SIG-M5 (cell line): ENCODE results near the gene SHC2.

Experiments used
- DNase-seq: peaks from one replicate; lab custom pipeline; 2025; lab: John Stamatoyannopoulos, UW

Gene SHC2

DNA sequence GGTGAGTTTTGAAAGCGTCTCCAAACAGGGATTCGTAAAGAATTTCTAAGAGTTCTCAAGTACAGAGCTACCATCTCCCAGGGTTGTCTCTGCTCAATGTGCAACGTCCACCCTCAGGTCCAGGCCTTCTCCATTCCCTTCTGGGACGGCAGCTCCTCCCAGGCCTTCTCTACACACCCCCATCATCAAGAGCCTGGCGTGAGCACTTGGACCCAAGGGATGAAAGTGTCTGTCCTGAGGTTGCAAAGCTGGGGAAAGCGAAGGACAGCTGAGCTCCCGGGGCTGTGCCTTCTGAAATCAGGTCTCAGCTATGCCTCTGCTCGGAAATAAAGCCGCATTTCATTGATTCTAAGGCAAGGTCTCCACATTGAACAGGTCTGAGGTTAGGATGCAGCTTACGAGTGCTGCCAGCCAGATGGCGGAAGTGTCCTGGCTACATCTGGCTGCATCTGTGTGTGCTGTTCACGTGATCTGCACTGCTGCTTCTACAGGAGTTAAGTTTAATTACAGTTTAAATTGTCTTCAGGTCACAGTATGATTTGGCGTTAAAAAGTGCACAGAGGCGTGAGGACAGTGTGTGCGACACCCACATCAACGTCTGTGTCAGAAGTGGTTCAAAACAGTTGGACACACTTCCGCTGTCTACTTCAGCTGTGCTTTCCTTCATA is 89.2 kb downstream of the SHC2 start:
- DNase-seq = no peak

DNA sequence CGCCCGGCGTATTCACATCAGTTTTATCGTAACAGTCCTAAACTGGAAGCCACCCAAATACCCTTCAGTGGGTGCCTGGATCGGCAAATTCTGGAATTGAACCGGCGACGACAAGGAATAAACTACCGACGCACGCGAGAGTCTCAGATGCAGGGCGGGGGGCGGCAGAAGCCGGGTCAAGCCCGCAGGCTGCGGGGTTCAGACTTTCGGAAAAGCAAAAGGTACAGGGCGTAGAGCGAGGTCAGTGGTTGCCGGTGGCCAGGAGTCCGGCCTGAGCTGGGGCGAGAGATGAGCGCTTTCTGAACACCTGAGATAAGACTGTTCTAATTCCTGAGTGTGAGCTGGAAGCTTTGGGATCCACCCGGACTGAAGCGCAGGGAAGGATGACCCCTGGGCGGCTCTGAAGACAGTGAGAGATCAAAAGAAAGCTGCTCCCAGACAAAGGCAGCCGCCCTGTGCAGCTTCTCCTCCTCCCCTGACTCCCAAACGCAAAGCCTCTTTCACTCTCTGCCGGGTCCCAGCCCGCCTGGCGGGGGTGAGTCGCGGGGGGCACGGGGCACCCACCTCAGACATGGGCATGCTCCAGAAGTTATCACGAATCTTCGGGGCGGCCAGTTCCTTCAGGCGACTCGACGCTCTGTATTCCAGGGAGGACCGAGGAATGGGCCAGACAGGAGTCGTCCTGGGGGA is 90.0 kb downstream of the SHC2 start:
- no peak for DNase-seq

DNA sequence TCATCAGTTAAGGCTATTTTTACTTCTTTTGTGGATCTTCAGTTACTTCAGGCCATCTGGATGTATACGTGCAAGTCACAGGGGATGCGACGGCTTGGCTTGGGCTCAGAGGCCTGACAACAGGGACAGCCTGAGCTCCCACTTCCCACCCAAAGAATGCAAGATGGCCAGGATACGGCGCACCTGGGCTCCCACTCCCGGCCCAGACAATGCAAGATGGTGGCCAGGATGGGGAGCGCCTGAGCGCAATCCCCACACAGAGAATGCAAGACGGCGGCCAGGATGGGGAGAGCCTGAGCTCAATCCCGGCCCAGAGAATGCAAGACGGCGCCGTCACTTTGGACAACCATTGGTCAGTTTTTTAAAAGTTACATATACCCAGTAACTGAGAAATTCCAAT is 91.0 kb downstream of the SHC2 start:
- DNase-seq = no peak

DNA sequence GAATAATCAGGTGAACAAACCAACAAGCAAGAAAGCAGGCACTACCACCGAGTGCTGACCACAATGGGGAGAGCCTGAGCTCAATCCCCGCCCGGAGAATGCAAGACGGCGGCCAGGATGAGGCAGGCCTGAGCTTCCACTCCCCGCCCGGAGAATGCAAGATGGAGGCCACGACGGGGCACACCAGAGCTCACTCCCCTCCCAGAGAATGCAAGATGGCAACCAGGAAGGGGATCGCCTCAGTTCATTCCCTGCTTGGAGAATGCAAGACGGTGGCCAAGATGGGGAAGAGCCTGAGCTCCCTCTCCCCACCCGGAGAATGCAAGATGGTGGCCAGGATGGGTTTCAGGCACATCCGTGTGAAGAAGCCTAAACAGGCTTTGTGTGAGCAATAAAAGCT is 91.6 kb downstream of the SHC2 start:
- no peak for DNase-seq

DNA sequence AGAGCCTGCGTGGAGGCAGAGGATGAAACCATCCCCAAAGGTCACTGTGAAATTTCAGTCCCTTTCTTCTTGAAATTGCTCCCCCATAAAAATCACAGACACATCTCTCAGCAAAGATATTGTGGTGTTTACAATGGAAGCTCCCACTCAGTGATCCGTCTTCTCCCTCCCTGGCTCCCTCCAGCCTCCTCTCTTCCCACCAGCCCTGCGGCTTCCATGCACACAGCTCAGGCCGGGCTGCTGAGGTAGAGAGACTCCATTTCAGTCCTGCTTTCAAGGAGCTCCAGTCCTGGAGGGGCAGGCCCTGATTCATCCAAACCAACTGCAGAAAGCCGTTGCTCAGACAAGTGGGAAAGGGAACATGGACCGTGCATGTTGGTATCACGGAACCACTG is 92.2 kb downstream of the SHC2 start:
- DNase-seq = no peak

DNA sequence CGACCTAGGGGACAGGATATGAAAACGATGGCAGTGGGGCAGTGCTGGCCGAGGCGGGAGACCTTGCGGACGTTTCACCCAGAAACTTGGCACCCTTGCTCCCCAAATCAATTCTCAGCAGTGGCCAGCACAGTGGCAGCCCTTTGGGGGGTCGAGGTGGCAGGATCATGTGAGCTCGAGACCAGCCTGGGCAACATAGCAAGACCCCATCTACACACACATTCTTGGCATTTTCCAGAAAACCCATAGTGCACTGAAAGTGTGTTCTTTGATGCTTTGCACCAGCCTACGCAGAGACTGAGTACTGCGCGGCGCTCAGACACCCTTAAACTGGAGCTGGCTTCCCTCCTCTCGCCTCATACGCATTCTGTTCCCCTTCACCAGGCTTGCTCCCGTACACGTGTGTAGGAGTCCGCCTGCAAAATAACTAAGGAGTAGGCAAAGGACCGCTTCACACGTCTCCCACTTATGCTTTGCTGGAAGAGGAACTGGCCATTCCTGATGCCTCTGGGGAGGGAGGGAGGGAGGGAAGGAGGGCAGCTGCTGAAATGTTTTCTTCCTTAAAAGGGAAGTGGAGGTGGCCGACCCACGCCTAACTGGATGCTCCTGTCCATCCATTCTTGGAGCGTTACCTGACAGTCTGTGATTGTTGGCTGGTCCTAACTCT is 92.7 kb downstream of the SHC2 start:
- DNase-seq = no peak

DNA sequence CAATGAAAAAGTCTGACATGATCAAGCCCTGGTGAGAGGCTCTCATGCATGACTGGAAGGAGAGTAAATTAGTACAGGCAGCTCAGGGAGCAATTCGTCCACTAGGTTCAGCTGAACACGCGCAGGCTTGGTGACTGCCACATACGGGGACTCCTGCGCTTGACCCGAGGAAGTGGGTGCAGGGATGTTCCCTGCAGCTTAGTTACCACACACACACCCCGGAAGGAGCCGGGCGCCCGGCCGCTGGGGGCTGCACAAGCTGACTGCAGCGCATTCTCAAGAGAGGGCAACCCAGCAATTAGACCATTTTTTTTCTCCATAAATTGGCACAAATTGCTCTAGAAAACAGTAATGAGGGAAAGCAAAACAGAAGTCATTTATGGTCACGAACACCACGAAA is 93.3 kb downstream of the SHC2 start:
- DNase-seq = no peak

DNA sequence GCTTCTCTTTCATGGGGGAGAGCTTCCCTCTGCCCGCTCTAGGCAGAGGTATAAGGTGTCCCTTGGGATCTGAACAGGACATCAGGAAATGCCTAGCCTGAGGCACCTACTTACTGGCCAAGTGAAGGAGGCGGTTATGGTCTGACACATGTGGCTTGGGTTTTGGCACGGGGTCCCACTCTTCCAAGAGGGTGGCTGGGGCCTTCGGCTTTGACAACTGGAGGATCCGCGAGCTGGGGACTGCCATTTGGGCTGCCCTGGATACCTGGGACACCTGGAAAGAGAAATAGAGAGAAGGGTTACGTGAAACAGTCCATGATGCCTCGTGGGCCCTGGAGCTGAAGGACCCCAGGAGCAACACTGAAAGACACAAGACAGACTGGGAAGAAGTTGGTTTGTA is 93.9 kb downstream of the SHC2 start:
- no peak for DNase-seq
